GM19099 (cell line): ENCODE data around the gene FARP2.
A peak's percentile ranks its signal among the peaks of the same experiment; 100 is the strongest.

Experiments used
- POLR2A ChIP-seq: IDR thresholded peaks from 3 replicates; pipeline ENCODE4 v1.6.1; 2011; ENCODE audit warnings: low read depth; ENCODE audit not compliant: insufficient read length; ENCODE audit errors: extremely low read depth

The FARP2 gene

DNA sequence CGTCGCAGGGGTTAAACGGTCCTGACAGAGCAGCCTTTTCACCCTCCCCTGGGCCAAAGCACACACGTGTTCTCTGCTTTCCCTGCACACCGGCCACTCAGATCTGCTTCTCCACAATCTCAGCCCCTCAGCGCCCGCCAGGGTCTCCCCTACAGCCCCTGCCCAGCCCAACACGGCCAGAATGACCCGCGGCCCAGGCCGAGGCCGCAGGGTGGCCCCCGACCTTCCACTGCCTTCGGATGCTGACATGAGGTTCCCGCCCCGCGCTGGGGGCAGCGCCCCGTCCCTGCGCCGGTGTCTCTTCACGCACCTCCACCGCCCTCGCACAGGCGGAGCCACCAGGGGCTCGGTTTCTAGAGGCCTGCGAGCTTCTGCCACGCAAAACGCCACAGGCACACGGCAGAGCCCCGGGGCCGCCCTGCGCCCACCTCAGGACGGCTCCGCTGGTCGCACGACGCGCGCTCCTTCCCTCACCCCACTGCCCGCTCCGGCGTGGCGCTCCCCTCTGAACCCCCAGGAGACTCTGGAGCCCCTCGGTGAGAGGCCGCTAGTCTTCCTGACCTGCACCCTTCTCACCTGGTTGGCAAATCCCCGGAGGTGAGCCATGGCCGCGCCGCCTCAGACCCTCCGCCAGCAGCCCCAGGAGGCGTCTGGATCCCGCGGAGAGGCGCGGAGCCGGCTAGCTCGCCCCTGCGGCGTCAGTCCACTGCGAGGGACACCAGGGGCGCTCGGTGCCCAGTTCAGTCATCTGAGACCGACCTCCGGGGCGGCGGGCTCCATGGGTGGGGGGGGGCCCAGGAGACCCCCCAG, 151.6 kb downstream of the FARP2 start:
- no peak for TF ChIP-seq POLR2A

- peak; percentile 75 for TF ChIP-seq POLR2A
These were observed 152.4 kb downstream of the FARP2 start, which contains the start of gene STK25 for GRCh38 chr2:241508240-241509154. TSS of gene STK25 (minus strand) at chr2:241508584. CDS start at chr2:241508035, 549 bp downstream.

GRCh38 chr2:241509155-241509784, 153.2 kb downstream of the FARP2 start:
- no peak for TF ChIP-seq POLR2A

- TF ChIP-seq POLR2A: no peak
These were observed 155.1 kb downstream of the FARP2 start for GRCh38 chr2:241511091-241511741.

DNA sequence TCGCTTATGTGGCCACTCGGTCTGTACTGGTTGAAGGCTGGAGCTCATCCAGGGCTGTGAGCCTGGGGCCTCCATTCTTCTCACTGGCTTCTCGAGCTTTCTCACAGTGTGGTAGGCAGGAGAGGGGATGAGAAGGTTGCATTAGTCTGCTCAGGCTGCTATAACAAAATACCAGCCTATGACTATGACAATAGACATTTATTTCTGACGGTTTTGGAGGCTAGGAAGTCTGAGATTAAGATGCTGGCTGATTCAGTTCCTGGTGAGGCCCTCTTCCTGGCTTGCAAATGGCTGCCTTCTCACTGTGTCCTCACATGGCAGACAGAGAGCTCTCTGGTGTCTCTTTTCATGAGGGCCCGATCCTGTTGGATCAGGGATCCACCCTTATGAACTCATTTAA, 158.5 kb downstream of the FARP2 start:
- TF ChIP-seq POLR2A: no peak

DNA sequence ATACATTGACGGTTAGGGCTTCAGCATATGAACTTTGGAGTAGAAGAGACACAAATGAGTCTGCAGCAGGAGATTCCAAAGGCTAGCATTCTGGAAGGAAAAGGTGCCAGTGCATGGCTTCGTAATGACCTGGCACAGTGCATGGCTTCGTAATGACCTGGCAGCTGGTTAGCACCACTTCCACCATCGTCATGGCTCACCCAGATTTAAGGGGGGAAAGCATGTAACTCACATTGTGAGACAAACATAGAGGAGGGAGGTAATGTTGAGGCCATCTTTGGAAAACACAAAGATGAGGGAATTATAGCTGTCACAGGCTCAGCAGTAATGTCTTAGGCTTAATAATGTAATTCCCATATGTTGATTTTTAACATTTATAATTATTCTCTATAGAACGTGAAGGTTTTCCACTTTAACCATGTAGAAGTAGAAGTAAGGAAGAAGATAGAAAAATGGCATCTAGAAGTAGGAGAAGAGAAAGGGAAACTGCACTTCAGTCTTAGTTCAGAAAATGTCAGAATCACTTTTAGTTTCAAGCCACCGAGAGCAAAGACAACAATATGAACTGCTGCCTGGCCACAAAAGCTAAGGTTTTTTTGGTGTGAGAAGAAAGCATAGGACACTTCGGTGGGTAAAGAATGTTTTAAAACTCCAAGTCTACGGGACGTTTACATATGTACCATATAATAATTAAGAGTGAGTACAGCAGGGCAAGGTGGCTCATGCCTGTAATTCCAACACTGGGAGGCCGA, 159.1 kb downstream of the FARP2 start:
- TF ChIP-seq POLR2A: no peak

DNA sequence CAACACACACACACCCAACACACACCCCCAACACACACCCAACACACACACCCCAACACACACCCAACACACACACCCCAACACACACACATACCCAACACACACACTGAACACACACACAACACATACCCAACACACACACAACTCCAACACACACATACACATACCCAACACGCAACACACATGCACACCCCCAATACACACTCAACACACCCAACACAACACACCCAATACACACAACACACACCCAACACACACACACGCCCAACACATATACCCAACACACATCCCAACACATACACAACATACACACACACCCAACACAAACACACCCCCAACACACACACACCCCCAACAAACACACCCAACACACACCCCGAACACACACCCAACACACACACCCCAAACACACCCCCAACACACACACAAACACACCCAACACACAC, 160.5 kb downstream of the FARP2 start:
- no peak for TF ChIP-seq POLR2A

GRCh38 chr2:241517297-241517696, 161.2 kb downstream of the FARP2 start:
- TF ChIP-seq POLR2A: no peak

- no peak for TF ChIP-seq POLR2A
These were observed 163.6 kb downstream of the FARP2 start for GRCh38 chr2:241519669-241520068.

- no peak for TF ChIP-seq POLR2A
These were observed 166.4 kb downstream of the FARP2 start for GRCh38 chr2:241522477-241522876.

GRCh38 chr2:241530571-241530970, 174.5 kb downstream of the FARP2 start:
- no peak for TF ChIP-seq POLR2A

- TF ChIP-seq POLR2A: no peak
These were observed 175.2 kb downstream of the FARP2 start for GRCh38 chr2:241531161-241531722.

DNA sequence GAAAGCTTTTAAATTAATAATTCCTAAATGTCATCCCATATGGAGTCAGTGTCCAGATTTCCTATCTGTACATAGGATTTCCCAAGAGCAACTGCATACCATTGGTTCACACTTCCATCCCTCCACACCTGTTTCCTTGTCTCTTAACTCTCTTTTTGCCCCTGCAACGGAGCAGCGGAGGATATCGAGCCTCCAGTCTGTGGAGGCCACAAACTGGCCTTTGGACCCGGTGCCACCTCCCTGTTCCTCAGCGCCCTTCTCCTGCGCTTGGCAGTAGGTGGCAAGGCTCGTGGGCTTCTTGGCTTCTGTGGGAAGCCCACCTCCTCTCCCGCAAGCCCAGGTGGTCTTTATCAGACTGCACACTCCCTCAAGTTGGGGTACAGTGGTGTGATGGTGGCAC, 176.1 kb downstream of the FARP2 start:
- TF ChIP-seq POLR2A: no peak

GRCh38 chr2:241532733-241533601, 176.9 kb downstream of the FARP2 start:
- no peak for TF ChIP-seq POLR2A
